Peyer's patch (tissue), 4 donors: ENCODE data around the gene POLR3A.

Source experiments
- POLR2A ChIP-seq, 2 donors: fragments of 450-650 bp; IDR thresholded peaks; one replicate each; pipeline ENCODE4 v1.5.1; 2017; ENCODE audit warnings: antibody characterized with exemption in 2 of 2, mild to moderate bottlenecking in 2 of 2, moderate library complexity in 2 of 2
- TF ChIP-seq, protein P1 (sequence below), 6 experiments: fragments of 450-650 bp in 4 of 6; fragments of 200-600 bp in 2 of 6; sonication (generic) in 1 of 6; IDR thresholded peaks; one replicate each; pipeline ENCODE4 v1.5.1; 2017 to 2019; ENCODE audit warnings: antibody characterized with exemption in 6 of 6, mild to moderate bottlenecking in 3 of 6, moderate library complexity in 1 of 6

DNA sequence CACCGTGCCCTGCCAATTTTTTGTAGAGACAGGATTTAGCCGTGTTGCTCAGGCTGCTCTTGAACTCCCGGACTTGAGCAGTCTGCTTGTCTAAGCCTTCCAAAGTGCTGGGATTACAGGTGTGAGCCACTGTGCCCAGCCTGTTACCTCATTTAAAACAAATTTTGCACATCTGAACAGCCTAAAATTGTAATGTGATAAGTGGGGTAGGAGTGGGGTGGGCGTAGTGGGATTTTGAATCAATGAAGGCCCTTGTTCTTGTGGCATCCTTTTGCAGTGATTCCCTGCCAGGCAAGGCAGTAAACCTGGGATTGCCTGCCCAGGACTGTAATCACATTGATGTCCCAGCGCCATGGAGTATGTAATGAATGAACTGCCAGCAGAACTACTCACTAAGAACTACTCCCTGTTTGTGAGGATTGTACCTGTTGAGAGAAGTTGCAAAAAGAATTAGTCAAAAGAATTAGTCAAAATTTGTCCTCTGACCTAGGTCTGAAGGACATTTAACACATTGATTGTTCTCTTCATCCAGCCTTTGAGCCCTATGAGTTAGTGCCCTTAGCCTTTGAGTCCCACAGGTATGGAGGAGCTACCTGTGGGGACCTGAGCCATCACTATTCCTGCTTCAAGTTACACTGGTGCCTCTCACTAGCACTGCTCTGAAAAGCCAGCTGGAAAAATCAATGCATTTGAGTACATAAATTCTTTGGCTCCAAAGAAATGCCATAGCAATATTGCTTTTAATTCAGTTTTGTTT lies 9.7 kb upstream of the POLR3A start:
- no peak for TF ChIP-seq POLR2A (IDR thresholded peaks at IDR 0.05)
- TF ChIP-seq, protein P1, sequence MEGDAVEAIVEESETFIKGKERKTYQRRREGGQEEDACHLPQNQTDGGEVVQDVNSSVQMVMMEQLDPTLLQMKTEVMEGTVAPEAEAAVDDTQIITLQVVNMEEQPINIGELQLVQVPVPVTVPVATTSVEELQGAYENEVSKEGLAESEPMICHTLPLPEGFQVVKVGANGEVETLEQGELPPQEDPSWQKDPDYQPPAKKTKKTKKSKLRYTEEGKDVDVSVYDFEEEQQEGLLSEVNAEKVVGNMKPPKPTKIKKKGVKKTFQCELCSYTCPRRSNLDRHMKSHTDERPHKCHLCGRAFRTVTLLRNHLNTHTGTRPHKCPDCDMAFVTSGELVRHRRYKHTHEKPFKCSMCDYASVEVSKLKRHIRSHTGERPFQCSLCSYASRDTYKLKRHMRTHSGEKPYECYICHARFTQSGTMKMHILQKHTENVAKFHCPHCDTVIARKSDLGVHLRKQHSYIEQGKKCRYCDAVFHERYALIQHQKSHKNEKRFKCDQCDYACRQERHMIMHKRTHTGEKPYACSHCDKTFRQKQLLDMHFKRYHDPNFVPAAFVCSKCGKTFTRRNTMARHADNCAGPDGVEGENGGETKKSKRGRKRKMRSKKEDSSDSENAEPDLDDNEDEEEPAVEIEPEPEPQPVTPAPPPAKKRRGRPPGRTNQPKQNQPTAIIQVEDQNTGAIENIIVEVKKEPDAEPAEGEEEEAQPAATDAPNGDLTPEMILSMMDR (IDR thresholded peaks at IDR 0.05), result no peak
